Activated naive CD4-positive, alpha-beta T cell treated with anti-CD3 and anti-CD28 coated beads, Interleukin-2, amount 10 ng/mL, durations not matched to agents 7 days and 5 days (primary cell): ENCODE results near the gene CFAP206.
A peak's percentile ranks its signal among the peaks of the same experiment; 100 is the strongest.

Experiments
- CTCF ChIA-PET: fragments of 350-600 bp; sonication (Branson Sonifier 250); formaldehyde crosslinking; loops from one replicate; lab custom pipeline; 2021; ENCODE audit warnings: antibody characterized with exemption; lab: Charles Lee
- DNase-seq: peaks from one replicate; pipeline ENCODE4 v3.0.0-alpha.2; 2020
- H3K27ac Mint-ChIP-seq: one replicate; pipeline ENCODE4 v1.8.0; 2021; ENCODE audit warnings: mild to moderate bottlenecking, moderate library complexity, mixed read lengths
- H3K27me3 Mint-ChIP-seq: one replicate; pipeline ENCODE4 v1.8.0; 2021; ENCODE audit warnings: mild to moderate bottlenecking, mixed read lengths
- H3K36me3 Mint-ChIP-seq: one replicate; pipeline ENCODE4 v1.8.0; 2021; ENCODE audit warnings: mixed read lengths
- H3K4me1 Mint-ChIP-seq: one replicate; pipeline ENCODE4 v1.8.0; 2021; ENCODE audit warnings: mixed read lengths
- H3K4me3 Mint-ChIP-seq: one replicate; pipeline ENCODE4 v1.8.0; 2021; ENCODE audit warnings: mild to moderate bottlenecking, moderate library complexity, mixed read lengths
- H3K9me3 Mint-ChIP-seq: one replicate; pipeline ENCODE4 v1.8.0; 2021; ENCODE audit warnings: mixed read lengths

Gene CFAP206

GRCh38 chr6:87407901-87408720 lies at the start of gene CFAP206:
TSS of gene CFAP206 (plus strand) at chr6:87407972. CDS start at chr6:87409840, 1,868 bp downstream.
- peak; percentile 83 for DNase-seq
- Mint-ChIP-seq H3K27me3 (peaks cover 19% of the 10 kb centered on the region), H3K27ac (peak within 1 kb of the TSS; percentile 75), H3K9me3 (no peaks in the 10 kb centered on the region), H3K4me1 (peaks cover 11% of the 10 kb centered on the region), H3K4me3 (peak within 1 kb of the TSS; percentile 76), H3K36me3 (no peaks in the 10 kb centered on the region)
- CTCF ChIA-PET = interaction anchor here (1.2 to 1.7 kb wide), 3 partner anchors 9 to 269 kb away, joined by 4 to 7 read pairs (median 5); no protein-coding TSS in a partner anchor

- peaks cover 11% of the 10 kb centered on the region for H3K9me3 Mint-ChIP-seq
- no peak overlapping the region for H3K27ac Mint-ChIP-seq
- H3K36me3 Mint-ChIP-seq = no peaks in the 10 kb centered on the region
- H3K4me1 Mint-ChIP-seq = no peaks in the 10 kb centered on the region
- DNase-seq = no peak
- CTCF ChIA-PET = interaction anchor here (0.7 kb wide), 2 partner anchors 240 to 319 kb away, joined by 3 read pairs; no protein-coding TSS in a partner anchor
- no peak overlapping the region for H3K4me3 Mint-ChIP-seq
- H3K27me3 Mint-ChIP-seq = no peaks in the 10 kb centered on the region
Measured at GRCh38 chr6:87364602-87365252, 43.0 kb upstream of the CFAP206 start.

GRCh38 chr6:87366072-87366827 lies 41.5 kb upstream of the CFAP206 start:
- no peak for DNase-seq
- H3K27me3 Mint-ChIP-seq = no peaks in the 10 kb centered on the region
- CTCF ChIA-PET = no interaction called here
- H3K4me1 Mint-ChIP-seq = no peaks in the 10 kb centered on the region
- peaks cover 11% of the 10 kb centered on the region for H3K9me3 Mint-ChIP-seq
- no peaks in the 10 kb centered on the region for H3K36me3 Mint-ChIP-seq
- no peak overlapping the region for H3K4me3 Mint-ChIP-seq
- H3K27ac Mint-ChIP-seq = no peak overlapping the region

- Mint-ChIP-seq H3K36me3 (no peaks in the 10 kb centered on the region), H3K27me3 (no peaks in the 10 kb centered on the region), H3K27ac (no peak overlapping the region), H3K4me3 (no peak overlapping the region), H3K9me3 (peaks cover 11% of the 10 kb centered on the region), H3K4me1 (no peaks in the 10 kb centered on the region)
- CTCF ChIA-PET = no interaction called here
- DNase-seq = no peak
Measured at GRCh38 chr6:87366899-87367298, 40.9 kb upstream of the CFAP206 start.

GRCh38 chr6:87373377-87373776 lies 34.4 kb upstream of the CFAP206 start:
- no peak overlapping the region for H3K27ac Mint-ChIP-seq
- no peaks in the 10 kb centered on the region for H3K27me3 Mint-ChIP-seq
- H3K9me3 Mint-ChIP-seq = peaks cover 2% of the 10 kb centered on the region
- no peak for DNase-seq
- no peak overlapping the region for H3K4me3 Mint-ChIP-seq
- H3K36me3 Mint-ChIP-seq = no peaks in the 10 kb centered on the region
- no peaks in the 10 kb centered on the region for H3K4me1 Mint-ChIP-seq
- CTCF ChIA-PET = no interaction called here

GRCh38 chr6:87375315-87375714 lies 32.5 kb upstream of the CFAP206 start:
- Mint-ChIP-seq H3K36me3 (no peaks in the 10 kb centered on the region), H3K27ac (no peak overlapping the region), H3K4me3 (no peak overlapping the region), H3K9me3 (no peaks in the 10 kb centered on the region), H3K4me1 (no peaks in the 10 kb centered on the region), H3K27me3 (no peaks in the 10 kb centered on the region)
- CTCF ChIA-PET = no interaction called here
- DNase-seq = no peak

- H3K9me3 Mint-ChIP-seq = no peaks in the 10 kb centered on the region
- CTCF ChIA-PET = interaction anchor here (1.6 kb wide), 1 partner anchor 17 kb away, joined by 5 read pairs; no protein-coding TSS in a partner anchor
- H3K36me3 Mint-ChIP-seq = no peaks in the 10 kb centered on the region
Measured at GRCh38 chr6:87376643-87377042, 31.1 kb upstream of the CFAP206 start.

GRCh38 chr6:87378947-87379346 lies 28.8 kb upstream of the CFAP206 start:
- no peak overlapping the region for H3K27ac Mint-ChIP-seq
- no peak for DNase-seq
- H3K9me3 Mint-ChIP-seq = no peaks in the 10 kb centered on the region
- no peaks in the 10 kb centered on the region for H3K4me1 Mint-ChIP-seq
- CTCF ChIA-PET = no interaction called here
- H3K36me3 Mint-ChIP-seq = no peaks in the 10 kb centered on the region
- no peak overlapping the region for H3K4me3 Mint-ChIP-seq
- H3K27me3 Mint-ChIP-seq = no peaks in the 10 kb centered on the region

More at GRCh38 chr6:87376643-87377042, 31.1 kb upstream of the CFAP206 start:
- Mint-ChIP-seq H3K27me3 (no peaks in the 10 kb centered on the region), H3K27ac (no peak overlapping the region), H3K4me3 (no peak overlapping the region), H3K4me1 (no peaks in the 10 kb centered on the region)
- no peak for DNase-seq

- H3K36me3 Mint-ChIP-seq = no peaks in the 10 kb centered on the region
- no peak overlapping the region for H3K4me3 Mint-ChIP-seq
- H3K9me3 Mint-ChIP-seq = no peaks in the 10 kb centered on the region
- no peaks in the 10 kb centered on the region for H3K4me1 Mint-ChIP-seq
- no peak for DNase-seq
- H3K27ac Mint-ChIP-seq = no peak overlapping the region
- no peaks in the 10 kb centered on the region for H3K27me3 Mint-ChIP-seq
- CTCF ChIA-PET = no interaction called here
Measured at GRCh38 chr6:87382861-87383260, 24.9 kb upstream of the CFAP206 start.

GRCh38 chr6:87384038-87384437 lies 23.7 kb upstream of the CFAP206 start:
- H3K9me3 Mint-ChIP-seq = no peaks in the 10 kb centered on the region
- no peak for DNase-seq
- H3K27me3 Mint-ChIP-seq = no peaks in the 10 kb centered on the region
- no peak overlapping the region for H3K4me3 Mint-ChIP-seq
- no peaks in the 10 kb centered on the region for H3K36me3 Mint-ChIP-seq
- CTCF ChIA-PET = interaction anchor here (2.2 kb wide), 1 partner anchor 9 kb away, joined by 6 read pairs; no protein-coding TSS in a partner anchor
- no peaks in the 10 kb centered on the region for H3K4me1 Mint-ChIP-seq
- no peak overlapping the region for H3K27ac Mint-ChIP-seq

GRCh38 chr6:87384449-87384848 lies 23.3 kb upstream of the CFAP206 start:
- no peak for DNase-seq
- no peaks in the 10 kb centered on the region for H3K9me3 Mint-ChIP-seq
- H3K27ac Mint-ChIP-seq = no peak overlapping the region
- no peaks in the 10 kb centered on the region for H3K4me1 Mint-ChIP-seq
- no peaks in the 10 kb centered on the region for H3K36me3 Mint-ChIP-seq
- CTCF ChIA-PET = interaction anchor here (1.0 to 2.2 kb wide), 2 partner anchors 9 to 469 kb away, joined by 3 to 6 read pairs; no protein-coding TSS in a partner anchor
- no peak overlapping the region for H3K4me3 Mint-ChIP-seq
- no peaks in the 10 kb centered on the region for H3K27me3 Mint-ChIP-seq

GRCh38 chr6:87391334-87391733 lies 16.4 kb upstream of the CFAP206 start:
- H3K4me3 Mint-ChIP-seq = no peak overlapping the region
- CTCF ChIA-PET = interaction anchor here (0.8 kb wide), 1 partner anchor 53 kb away, joined by 3 read pairs; no protein-coding TSS in a partner anchor
- no peaks in the 10 kb centered on the region for H3K4me1 Mint-ChIP-seq
- no peak for DNase-seq
- no peaks in the 10 kb centered on the region for H3K36me3 Mint-ChIP-seq
- no peaks in the 10 kb centered on the region for H3K27me3 Mint-ChIP-seq
- no peak overlapping the region for H3K27ac Mint-ChIP-seq
- H3K9me3 Mint-ChIP-seq = no peaks in the 10 kb centered on the region

GRCh38 chr6:87393026-87393622 lies 14.6 kb upstream of the CFAP206 start:
- H3K4me1 Mint-ChIP-seq = no peaks in the 10 kb centered on the region
- peak; percentile 45 for DNase-seq
- CTCF ChIA-PET = interaction anchor here (0.6 to 2.2 kb wide), 16 partner anchors 9 to 1387 kb away, joined by 3 to 11 read pairs (median 4); partner anchors contain the start of gene CFAP206
- no peak overlapping the region for H3K27ac Mint-ChIP-seq
- no peaks in the 10 kb centered on the region for H3K9me3 Mint-ChIP-seq
- no peaks in the 10 kb centered on the region for H3K27me3 Mint-ChIP-seq
- H3K4me3 Mint-ChIP-seq = no peak overlapping the region
- no peaks in the 10 kb centered on the region for H3K36me3 Mint-ChIP-seq
